GM19463 (cell line): ENCODE results near the gene CEP164.

ENCODE experiments used
- ATAC-seq: cut with Tn5 transposase; IDR thresholded peaks from one replicate; pipeline ENCODE4 v1.9.1; 2021; ENCODE audit warnings: mild to moderate bottlenecking, moderate library complexity; ENCODE audit not compliant: unreplicated experiment

CEP164 gene

GRCh38 chr11:117356126-117356890, 28.7 kb downstream of the CEP164 start:
- no peak for ATAC-seq

GRCh38 chr11:117361432-117361831, 33.8 kb downstream of the CEP164 start:
- no peak for ATAC-seq

- no peak for ATAC-seq
Observed at GRCh38 chr11:117366248-117366647, 38.6 kb downstream of the CEP164 start.

GRCh38 chr11:117366875-117367274, 39.2 kb downstream of the CEP164 start:
- no peak for ATAC-seq

- no peak for ATAC-seq
Observed at GRCh38 chr11:117369534-117369933, 41.9 kb downstream of the CEP164 start.

GRCh38 chr11:117371453-117371852, 43.8 kb downstream of the CEP164 start:
- no peak for ATAC-seq

GRCh38 chr11:117374316-117375055, 46.8 kb downstream of the CEP164 start:
- no peak for ATAC-seq

- ATAC-seq: no peak
Observed at GRCh38 chr11:117375960-117376359, 48.3 kb downstream of the CEP164 start.

GRCh38 chr11:117376517-117376916, 48.9 kb downstream of the CEP164 start:
- no peak for ATAC-seq

- ATAC-seq: no peak
Observed at GRCh38 chr11:117378976-117379865, 51.6 kb downstream of the CEP164 start.

GRCh38 chr11:117380676-117381075, 53.0 kb downstream of the CEP164 start:
- ATAC-seq: no peak

GRCh38 chr11:117381481-117382387, 54.1 kb downstream of the CEP164 start:
- no peak for ATAC-seq

GRCh38 chr11:117382746-117383145, 55.1 kb downstream of the CEP164 start:
- no peak for ATAC-seq

GRCh38 chr11:117384045-117384444, 56.4 kb downstream of the CEP164 start:
- no peak for ATAC-seq

GRCh38 chr11:117385471-117385870, 57.8 kb downstream of the CEP164 start:
- ATAC-seq: no peak

GRCh38 chr11:117385906-117386305, 58.3 kb downstream of the CEP164 start:
- ATAC-seq: no peak

GRCh38 chr11:117387992-117388755, 60.5 kb downstream of the CEP164 start:
- no peak for ATAC-seq

- ATAC-seq: no peak
Observed at GRCh38 chr11:117390743-117391142, 63.1 kb downstream of the CEP164 start.

- ATAC-seq: no peak
Observed at GRCh38 chr11:117391181-117391580, 63.5 kb downstream of the CEP164 start.
